Karpas-422 (cell line): ENCODE results near the gene AMIGO2. TPM values are rescaled to one million over a fixed set of nuclear protein-coding genes. Genes with fewer than 3 reads are reported as not detected.
"Not testable (repeated sequence)": the region's sequence is repeated elsewhere in the genome, so short reads cannot be mapped to it uniquely, and the experiment has no call there.

Experiments
- DNase-seq: peaks from one replicate; pipeline ENCODE4 v3.0.0-alpha.2; 2015
- H2AFZ ChIP-seq: fragments of 200-600 bp; sonication (generic); 2 replicates; pipeline ENCODE4 v1.6.1; 2014; ENCODE audit warnings: antibody characterized with exemption, low read length, mixed read lengths
- H3K27ac ChIP-seq: fragments of 200-600 bp; sonication (generic); 2 replicates; pipeline ENCODE4 v1.5.1; 2014; ENCODE audit warnings: mild to moderate bottlenecking, low read length, moderate library complexity
- H3K27me3 ChIP-seq: fragments of 200-600 bp; sonication (generic); 2 replicates; pipeline ENCODE4 v1.6.1; 2014; ENCODE audit warnings: low read length, mixed read lengths
- H3K36me3 ChIP-seq: fragments of 200-600 bp; sonication (generic); 2 replicates; pipeline ENCODE4 v1.6.1; 2014; ENCODE audit warnings: low read length, mixed read lengths; ENCODE audit not compliant: insufficient read depth
- H3K4me1 ChIP-seq: fragments of 200-600 bp; sonication (generic); 2 replicates; pipeline ENCODE4 v1.6.1; 2014; ENCODE audit warnings: mild to moderate bottlenecking, low read length, mixed read lengths
- H3K4me2 ChIP-seq: fragments of 200-600 bp; sonication (generic); 2 replicates; pipeline ENCODE4 v1.6.1; 2014; ENCODE audit warnings: low read length, low read depth, mild to moderate bottlenecking; ENCODE audit not compliant: poor library complexity, severe bottlenecking
- H3K4me3 ChIP-seq: fragments of 200-600 bp; sonication (generic); 2 replicates; pipeline ENCODE4 v1.5.1; 2014; ENCODE audit warnings: mild to moderate bottlenecking, antibody characterized with exemption, low read length, mixed read lengths
- H3K79me2 ChIP-seq: fragments of 200-600 bp; sonication (generic); 2 replicates; pipeline ENCODE4 v1.6.1; 2014; ENCODE audit warnings: mild to moderate bottlenecking, low read length, mixed read lengths
- H3K9ac ChIP-seq: fragments of 200-600 bp; sonication (generic); 2 replicates; pipeline ENCODE4 v1.6.0; 2014; ENCODE audit warnings: low read length
- H3K9me2 ChIP-seq: fragments of 200-600 bp; sonication (generic), shearing (Covaris generic); replicated peaks from 2 replicates; pipeline ENCODE4 v1.6.0; 2014; ENCODE audit warnings: mild to moderate bottlenecking, low read length, moderate library complexity; ENCODE audit not compliant: insufficient read depth
- H3K9me3 ChIP-seq: fragments of 300-700, 200-600 bp; sonication (generic); 2 replicates; pipeline ENCODE4 v1.6.1; 2014; ENCODE audit warnings: low read length, mixed read lengths
- H4K20me1 ChIP-seq: fragments of 200-600 bp; sonication (generic); 2 replicates; pipeline ENCODE4 v1.6.1; 2014; ENCODE audit warnings: mild to moderate bottlenecking, antibody characterized with exemption, low read length, low read depth; ENCODE audit not compliant: insufficient read depth
- total RNA-seq: library from RNA; depleted of rRNA; stranded (reverse); fragments of >200 nt; shearing (Covaris generic); gene quantifications from 2 replicates; pipeline ENCODE4 v1.2.3, GENCODE V29; 2014; ENCODE audit warnings: low replicate concordance

The AMIGO2 gene
- total RNA-seq, 1 experiment from 2014 or later = 1.8 TPM

- not testable (repeated sequence) for H3K79me2 ChIP-seq, H3K9me2 ChIP-seq, H3K4me2 ChIP-seq, H3K36me3 ChIP-seq, H4K20me1 ChIP-seq, H3K27me3 ChIP-seq, H3K9ac ChIP-seq, H3K4me3 ChIP-seq, H2AFZ ChIP-seq, H3K9me3 ChIP-seq, H3K27ac ChIP-seq
- DNase-seq = peak; percentile 73
- H3K4me1 ChIP-seq = peaks cover 18% of the 10 kb centered on the region
Observed at GRCh38 chr12:47051291-47051690, 28.5 kb downstream of the AMIGO2 start.

- Histone ChIP-seq H3K4me3 (no peak overlapping the region), H3K9ac (no peak overlapping the region), H2AFZ (no peak overlapping the region), H3K4me1 (peaks cover 10% of the 10 kb centered on the region), H3K36me3 (no peaks in the 10 kb centered on the region), H3K4me2 (no peak overlapping the region), H3K9me3 (peaks cover 4% of the 10 kb centered on the region; the same call in 1 of the 2 replicates), H3K9me2 (no peaks in the 10 kb centered on the region), H3K27ac (no peak overlapping the region), H3K27me3 (no peaks in the 10 kb centered on the region), H4K20me1 (no peaks in the 10 kb centered on the region), H3K79me2 (no peaks in the 10 kb centered on the region)
- DNase-seq = no peak
Observed at GRCh38 chr12:47048541-47048940, 31.2 kb downstream of the AMIGO2 start.

GRCh38 chr12:47041327-47041726 is 38.4 kb downstream of the AMIGO2 start:
- H2AFZ ChIP-seq = no peak overlapping the region
- DNase-seq = no peak
- H3K9me2 ChIP-seq = no peaks in the 10 kb centered on the region
- no peaks in the 10 kb centered on the region for H3K79me2 ChIP-seq
- H3K4me2 ChIP-seq = no peak overlapping the region
- no peak overlapping the region for H3K27ac ChIP-seq
- H4K20me1 ChIP-seq = no peaks in the 10 kb centered on the region
- H3K9me3 ChIP-seq = no peaks in the 10 kb centered on the region
- H3K4me3 ChIP-seq = no peak overlapping the region
- no peaks in the 10 kb centered on the region for H3K36me3 ChIP-seq
- H3K27me3 ChIP-seq = no peaks in the 10 kb centered on the region
- no peaks in the 10 kb centered on the region for H3K4me1 ChIP-seq
- H3K9ac ChIP-seq = no peak overlapping the region

- Histone ChIP-seq H3K27me3 (no peaks in the 10 kb centered on the region), H3K9me3 (no peaks in the 10 kb centered on the region), H4K20me1 (no peaks in the 10 kb centered on the region), H3K4me2 (no peak overlapping the region), H3K4me3 (no peak overlapping the region), H3K4me1 (no peaks in the 10 kb centered on the region), H3K27ac (no peak overlapping the region), H3K36me3 (no peaks in the 10 kb centered on the region), H3K9ac (no peak overlapping the region), H3K79me2 (no peaks in the 10 kb centered on the region), H2AFZ (no peak overlapping the region), H3K9me2 (no peaks in the 10 kb centered on the region)
- DNase-seq = no peak
Observed at GRCh38 chr12:47039756-47040155, 40.0 kb downstream of the AMIGO2 start.

GRCh38 chr12:47039079-47039478 is 40.7 kb downstream of the AMIGO2 start:
- H3K4me3 ChIP-seq = no peak overlapping the region
- H3K4me2 ChIP-seq = no peak overlapping the region
- H3K36me3 ChIP-seq = no peaks in the 10 kb centered on the region
- H3K27ac ChIP-seq = no peak overlapping the region
- H3K79me2 ChIP-seq = no peaks in the 10 kb centered on the region
- H4K20me1 ChIP-seq = no peaks in the 10 kb centered on the region
- no peak for DNase-seq
- no peak overlapping the region for H2AFZ ChIP-seq
- no peak overlapping the region for H3K9ac ChIP-seq
- H3K9me3 ChIP-seq = no peaks in the 10 kb centered on the region
- H3K27me3 ChIP-seq = no peaks in the 10 kb centered on the region
- H3K9me2 ChIP-seq = no peaks in the 10 kb centered on the region
- no peaks in the 10 kb centered on the region for H3K4me1 ChIP-seq

- H3K27ac ChIP-seq = no peak overlapping the region
- H2AFZ ChIP-seq = no peak overlapping the region
- H3K36me3 ChIP-seq = no peaks in the 10 kb centered on the region
- no peaks in the 10 kb centered on the region for H4K20me1 ChIP-seq
- H3K9me3 ChIP-seq = no peaks in the 10 kb centered on the region
- H3K4me2 ChIP-seq = no peak overlapping the region
- H3K79me2 ChIP-seq = no peaks in the 10 kb centered on the region
- no peaks in the 10 kb centered on the region for H3K4me1 ChIP-seq
- no peak for DNase-seq
- H3K9me2 ChIP-seq = no peaks in the 10 kb centered on the region
- no peak overlapping the region for H3K9ac ChIP-seq
- H3K4me3 ChIP-seq = no peak overlapping the region
- H3K27me3 ChIP-seq = no peaks in the 10 kb centered on the region
Observed at GRCh38 chr12:47038270-47038748, 41.5 kb downstream of the AMIGO2 start.

GRCh38 chr12:47035484-47035883 is 44.3 kb downstream of the AMIGO2 start:
- Histone ChIP-seq H2AFZ (no peak overlapping the region), H3K27ac (no peak overlapping the region), H3K4me3 (no peak overlapping the region), H3K27me3 (no peaks in the 10 kb centered on the region), H4K20me1 (no peaks in the 10 kb centered on the region), H3K9ac (no peak overlapping the region), H3K9me3 (no peaks in the 10 kb centered on the region), H3K4me1 (no peaks in the 10 kb centered on the region), H3K4me2 (no peak overlapping the region), H3K79me2 (no peaks in the 10 kb centered on the region), H3K9me2 (no peaks in the 10 kb centered on the region), H3K36me3 (no peaks in the 10 kb centered on the region)
- DNase-seq = no peak

GRCh38 chr12:47034661-47035060 is 45.1 kb downstream of the AMIGO2 start:
- H4K20me1 ChIP-seq = no peaks in the 10 kb centered on the region
- no peaks in the 10 kb centered on the region for H3K9me3 ChIP-seq
- no peaks in the 10 kb centered on the region for H3K27me3 ChIP-seq
- DNase-seq = no peak
- H3K9ac ChIP-seq = no peak overlapping the region
- H3K36me3 ChIP-seq = no peaks in the 10 kb centered on the region
- no peaks in the 10 kb centered on the region for H3K9me2 ChIP-seq
- H3K4me2 ChIP-seq = no peak overlapping the region
- no peaks in the 10 kb centered on the region for H3K79me2 ChIP-seq
- no peak overlapping the region for H3K27ac ChIP-seq
- H3K4me1 ChIP-seq = no peaks in the 10 kb centered on the region
- no peak overlapping the region for H2AFZ ChIP-seq
- no peak overlapping the region for H3K4me3 ChIP-seq
